H1 (cell line): ENCODE data around the gene HOXB8.

Experiments used
- CTCF ChIP-seq, 3 experiments: IDR thresholded peaks; 1 replicate in 2 of 3; 2 replicates in 1 of 3; pipeline versions ENCODE4 v1.5.1 to v1.6.1; 2011; ENCODE audit warnings: low read length in 3 of 3, mild to moderate bottlenecking in 3 of 3, inconsistent platforms in 2 of 3, low read depth in 1 of 3, moderate library complexity in 1 of 3; ENCODE audit not compliant: insufficient read depth in 1 of 3; ENCODE audit errors: control extremely low read depth in 1 of 3
- EGR1 ChIP-seq: IDR thresholded peaks from 2 replicates; pipeline ENCODE4 v1.6.1; 2011; ENCODE audit warnings: low read depth, low read length, borderline replicate concordance
- EP300 ChIP-seq, 2 experiments: IDR thresholded peaks; 1 replicate in 1 of 2; 2 replicates in 1 of 2; pipeline ENCODE4 v1.6.1; 2011 to 2012; ENCODE audit warnings: low read depth in 2 of 2, low read length in 2 of 2, mild to moderate bottlenecking in 2 of 2, borderline replicate concordance in 1 of 2, inconsistent platforms in 1 of 2, moderate library complexity in 1 of 2
- HDAC2 ChIP-seq, 2 experiments: fragments of 300-600 bp in 1 of 2; sonication (generic) in 1 of 2; IDR thresholded peaks; 2 replicates each; pipeline ENCODE4 v1.6.1; 2011 to 2012; ENCODE audit warnings: low read depth in 2 of 2, low read length in 2 of 2, mild to moderate bottlenecking in 2 of 2, moderate library complexity in 2 of 2, borderline replicate concordance in 1 of 2, inconsistent platforms in 1 of 2
- NRF1 ChIP-seq: IDR thresholded peaks from 2 replicates; pipeline ENCODE4 v1.6.1; 2011; ENCODE audit warnings: mild to moderate bottlenecking, low read depth, low read length, improper control_type of control experiment
- POLR2AphosphoS5 ChIP-seq: IDR thresholded peaks from 2 replicates; pipeline ENCODE4 v1.6.1; 2011; ENCODE audit warnings: low read depth, low read length
- SP1 ChIP-seq: IDR thresholded peaks from 2 replicates; pipeline ENCODE4 v1.6.1; 2011; ENCODE audit warnings: low read depth, low read length
- TCF12 ChIP-seq: IDR thresholded peaks from 2 replicates; pipeline ENCODE4 v1.6.1; 2011; ENCODE audit warnings: low read depth, mild to moderate bottlenecking, low read length

GRCh38 chr17:48611213-48611612, 3.9 kb downstream of the HOXB8 start:
- no peak for TF ChIP-seq HDAC2 (IDR thresholded peaks at IDR 0.05; ENCODE audit: borderline replicate concordance in 1 of 2, low read depth in 2 of 2, low read length in 2 of 2)
- no peak for TF ChIP-seq NRF1
- no peak for TF ChIP-seq CTCF (IDR thresholded peaks at IDR 0.05; ENCODE audit: control extremely low read depth in 1 of 3, insufficient read depth in 1 of 3, low read depth in 1 of 3, low read length in 3 of 3)
- TF ChIP-seq SP1 = no peak
- TF ChIP-seq EP300 (IDR thresholded peaks at IDR 0.05; ENCODE audit: borderline replicate concordance in 1 of 2, low read depth in 2 of 2, low read length in 2 of 2) = no peak
- TF ChIP-seq TCF12 = no peak
- no peak for TF ChIP-seq EGR1
- TF ChIP-seq POLR2AphosphoS5 = no peak
